Activated CD4-positive, alpha-beta T cell treated with anti-CD3 and anti-CD28 coated beads, Interleukin-2, amount 10 ng/mL, durations not matched to agents 7 days and 5 days (primary cell): ENCODE results near the gene EEF1AKMT4. TPM values are rescaled to one million over a fixed set of nuclear protein-coding genes. Genes with fewer than 3 reads are reported as not detected.

ENCODE experiments used
- CTCF ChIA-PET: fragments of 350-600 bp; sonication (Branson Sonifier 250); formaldehyde crosslinking; loops from one replicate; lab custom pipeline; 2021; ENCODE audit warnings: antibody characterized with exemption; lab: Charles Lee
- POLR2A ChIA-PET: fragments of 350-600 bp; sonication (Branson Sonifier 250); formaldehyde crosslinking; loops from one replicate; lab custom pipeline; 2021; ENCODE audit warnings: antibody characterized with exemption; lab: Charles Lee
- DNase-seq: peaks from one replicate; pipeline ENCODE4 v3.0.0-alpha.2; 2020
- H3K27ac Mint-ChIP-seq: one replicate; pipeline ENCODE4 v1.8.0; 2021; ENCODE audit warnings: mild to moderate bottlenecking, moderate library complexity, mixed read lengths
- H3K27me3 Mint-ChIP-seq: one replicate; pipeline ENCODE4 v1.8.0; 2021; ENCODE audit warnings: mixed read lengths
- H3K36me3 Mint-ChIP-seq: one replicate; pipeline ENCODE4 v1.8.0; 2021; ENCODE audit warnings: low read depth, mixed read lengths
- H3K4me1 Mint-ChIP-seq: one replicate; pipeline ENCODE4 v1.8.0; 2021; ENCODE audit warnings: mixed read lengths
- H3K4me3 Mint-ChIP-seq: one replicate; pipeline ENCODE4 v1.8.0; 2021; ENCODE audit warnings: mild to moderate bottlenecking, moderate library complexity, mixed read lengths
- H3K9me3 Mint-ChIP-seq: one replicate; pipeline ENCODE4 v1.8.0; 2021; ENCODE audit warnings: mixed read lengths
- total RNA-seq, 2 experiments: library from RNA; stranded (reverse); gene quantifications; one replicate each; pipeline ENCODE4 v1.2.3, GENCODE V29; 2021

The EEF1AKMT4 gene
- 1 to 10 TPM; 4.2 to 4.7 TPM for total RNA-seq

GRCh38 chr3:184249412-184250166 lies at the start of gene EEF1AKMT4:
Gene EEF1AKMT4 (plus strand): TSS chr3:184249672. CDS start chr3:184249695, 23 bp downstream.
- Mint-ChIP-seq H3K36me3 (peaks cover 8% of the 10 kb centered on the region), H3K9me3 (no peaks in the 10 kb centered on the region), H3K27ac (peak within 1 kb of the TSS; percentile 97), H3K4me3 (peak within 1 kb of the TSS; percentile 91), H3K27me3 (no peaks in the 10 kb centered on the region), H3K4me1 (peaks cover 13% of the 10 kb centered on the region)
- ChIA-PET CTCF (interaction anchor here (0.6 to 1.3 kb wide), 16 partner anchors 9 to 978 kb away, joined by 3 to 10 read pairs (median 4); no protein-coding TSS in a partner anchor), POLR2A (no interaction called here)
- peak; percentile 96 for DNase-seq

- Mint-ChIP-seq H3K4me1 (no peaks in the 10 kb centered on the region), H3K9me3 (no peaks in the 10 kb centered on the region), H3K4me3 (no peak overlapping the region), H3K27ac (peak overlapping the region; percentile 57), H3K36me3 (no peaks in the 10 kb centered on the region), H3K27me3 (no peaks in the 10 kb centered on the region)
- POLR2A ChIA-PET: no interaction called here
- CTCF ChIA-PET: no interaction called here
- no peak for DNase-seq
Measured at GRCh38 chr3:184200825-184201224, 48.6 kb upstream of the EEF1AKMT4 start.

GRCh38 chr3:184203526-184203925 lies 45.9 kb upstream of the EEF1AKMT4 start:
- ChIA-PET CTCF (interaction anchor here (0.7 to 1.5 kb wide), 4 partner anchors 10 to 87 kb away, joined by 3 to 4 read pairs (median 3); no protein-coding TSS in a partner anchor), POLR2A (no interaction called here)
- H3K27ac Mint-ChIP-seq: no peak overlapping the region
- peaks cover 11% of the 10 kb centered on the region for H3K27me3 Mint-ChIP-seq
- no peak overlapping the region for H3K4me3 Mint-ChIP-seq
- H3K9me3 Mint-ChIP-seq: no peaks in the 10 kb centered on the region
- no peaks in the 10 kb centered on the region for H3K4me1 Mint-ChIP-seq
- no peak for DNase-seq
- no peaks in the 10 kb centered on the region for H3K36me3 Mint-ChIP-seq

- ChIA-PET CTCF (interaction anchor here (0.6 to 1.2 kb wide), 3 partner anchors 15 to 1646 kb away, joined by 3 read pairs; no protein-coding TSS in a partner anchor), POLR2A (no interaction called here)
- Mint-ChIP-seq H3K27ac (no peak overlapping the region), H3K4me3 (no peak overlapping the region), H3K27me3 (peaks cover 16% of the 10 kb centered on the region), H3K36me3 (no peaks in the 10 kb centered on the region), H3K9me3 (no peaks in the 10 kb centered on the region), H3K4me1 (no peaks in the 10 kb centered on the region)
- no peak for DNase-seq
Measured at GRCh38 chr3:184209146-184209923, 40.1 kb upstream of the EEF1AKMT4 start.

GRCh38 chr3:184211297-184211696 lies 38.2 kb upstream of the EEF1AKMT4 start:
- CTCF ChIA-PET: interaction anchor here (0.6 to 0.8 kb wide), 2 partner anchors 12 to 13 kb away, joined by 3 to 6 read pairs; no protein-coding TSS in a partner anchor
- Mint-ChIP-seq H3K4me1 (no peaks in the 10 kb centered on the region), H3K36me3 (no peaks in the 10 kb centered on the region), H3K27me3 (peaks cover 16% of the 10 kb centered on the region), H3K27ac (no peak overlapping the region), H3K9me3 (no peaks in the 10 kb centered on the region), H3K4me3 (no peak overlapping the region)
- POLR2A ChIA-PET: interaction anchor here (0.6 kb wide), 1 partner anchor 16 kb away, joined by 3 read pairs; no protein-coding TSS in a partner anchor
- no peak for DNase-seq

GRCh38 chr3:184211718-184212117 lies 37.8 kb upstream of the EEF1AKMT4 start:
- H3K27ac Mint-ChIP-seq: no peak overlapping the region
- ChIA-PET POLR2A (interaction anchor here (0.6 kb wide), 1 partner anchor 16 kb away, joined by 3 read pairs; no protein-coding TSS in a partner anchor), CTCF (interaction anchor here (0.7 to 0.8 kb wide), 2 partner anchors 14 to 21 kb away, joined by 3 read pairs; no protein-coding TSS in a partner anchor)
- no peak for DNase-seq
- H3K9me3 Mint-ChIP-seq: no peaks in the 10 kb centered on the region
- no peaks in the 10 kb centered on the region for H3K36me3 Mint-ChIP-seq
- peaks cover 14% of the 10 kb centered on the region for H3K27me3 Mint-ChIP-seq
- H3K4me1 Mint-ChIP-seq: no peaks in the 10 kb centered on the region
- H3K4me3 Mint-ChIP-seq: no peak overlapping the region

- H3K27me3 Mint-ChIP-seq: peaks cover 6% of the 10 kb centered on the region
- no peak overlapping the region for H3K4me3 Mint-ChIP-seq
- no peaks in the 10 kb centered on the region for H3K4me1 Mint-ChIP-seq
- H3K36me3 Mint-ChIP-seq: no peaks in the 10 kb centered on the region
- POLR2A ChIA-PET: no interaction called here
- no peaks in the 10 kb centered on the region for H3K9me3 Mint-ChIP-seq
- no peak overlapping the region for H3K27ac Mint-ChIP-seq
- CTCF ChIA-PET: interaction anchor here (0.6 to 0.8 kb wide), 2 partner anchors 9 to 42 kb away, joined by 3 to 4 read pairs; no protein-coding TSS in a partner anchor
- no peak for DNase-seq
Measured at GRCh38 chr3:184218814-184219213, 30.7 kb upstream of the EEF1AKMT4 start.

GRCh38 chr3:184222521-184222920 lies 27.0 kb upstream of the EEF1AKMT4 start:
- no peaks in the 10 kb centered on the region for H3K4me1 Mint-ChIP-seq
- ChIA-PET CTCF (no interaction called here), POLR2A (no interaction called here)
- H3K4me3 Mint-ChIP-seq: no peak overlapping the region
- no peak for DNase-seq
- H3K9me3 Mint-ChIP-seq: no peaks in the 10 kb centered on the region
- H3K36me3 Mint-ChIP-seq: no peaks in the 10 kb centered on the region
- no peak overlapping the region for H3K27ac Mint-ChIP-seq
- peaks cover 20% of the 10 kb centered on the region for H3K27me3 Mint-ChIP-seq

- Mint-ChIP-seq H3K27ac (no peak overlapping the region), H3K36me3 (no peaks in the 10 kb centered on the region), H3K9me3 (no peaks in the 10 kb centered on the region), H3K4me1 (peaks cover 4% of the 10 kb centered on the region), H3K27me3 (peaks cover 35% of the 10 kb centered on the region), H3K4me3 (no peak overlapping the region)
- POLR2A ChIA-PET: no interaction called here
- CTCF ChIA-PET: no interaction called here
- DNase-seq: no peak
Measured at GRCh38 chr3:184223946-184224345, 25.5 kb upstream of the EEF1AKMT4 start.

GRCh38 chr3:184227481-184227935 lies 22.0 kb upstream of the EEF1AKMT4 start:
- DNase-seq: peak; percentile 59
- H3K9me3 Mint-ChIP-seq: no peaks in the 10 kb centered on the region
- H3K4me3 Mint-ChIP-seq: no peak overlapping the region
- no peaks in the 10 kb centered on the region for H3K36me3 Mint-ChIP-seq
- no peak overlapping the region for H3K27ac Mint-ChIP-seq
- H3K27me3 Mint-ChIP-seq: peaks cover 56% of the 10 kb centered on the region
- ChIA-PET CTCF (interaction anchor here (0.7 to 3.1 kb wide), 17 partner anchors 9 to 329 kb away, joined by 3 to 16 read pairs (median 4); partner anchors contain the start of gene EEF1AKMT4), POLR2A (no interaction called here)
- peaks cover 10% of the 10 kb centered on the region for H3K4me1 Mint-ChIP-seq

- H3K4me3 Mint-ChIP-seq: peak overlapping the region; percentile 50
- no peaks in the 10 kb centered on the region for H3K36me3 Mint-ChIP-seq
- H3K27ac Mint-ChIP-seq: no peak overlapping the region
- ChIA-PET POLR2A (interaction anchor here (0.6 kb wide), 1 partner anchor 77 kb away, joined by 3 read pairs; no protein-coding TSS in a partner anchor), CTCF (interaction anchor here (0.8 to 2.9 kb wide), 13 partner anchors 9 to 330 kb away, joined by 3 to 16 read pairs (median 4); partner anchors contain the start of gene ABCF3)
- H3K9me3 Mint-ChIP-seq: no peaks in the 10 kb centered on the region
- no peak for DNase-seq
- H3K27me3 Mint-ChIP-seq: peaks cover 57% of the 10 kb centered on the region
- peaks cover 10% of the 10 kb centered on the region for H3K4me1 Mint-ChIP-seq
Measured at GRCh38 chr3:184228376-184229137, 20.9 kb upstream of the EEF1AKMT4 start.
